HepG2 (cell line): Measurements from ENCODE around the gene NUCB1. TPM values are rescaled to one million over a fixed set of nuclear protein-coding genes. Genes with fewer than 3 reads are reported as not detected.

Source experiments
- KLF6 ChIP-seq: IDR thresholded peaks from 2 replicates; pipeline ENCODE4 v1.8.0; 2016; ENCODE audit warnings: missing biosample characterization, missing genetic modification reagents
- NCOA5 ChIP-seq: sonication (generic); formaldehyde crosslinking; IDR thresholded peaks from 2 replicates; pipeline ENCODE4 v1.4.0; 2020; ENCODE audit warnings: missing genetic modification reagents
- RBFOX2 ChIP-seq: fragments of 200-400 bp; formaldehyde crosslinking; IDR thresholded peaks from 2 replicates; pipeline ENCODE4 v1.6.1; 2017; ENCODE audit warnings: low read depth, mild to moderate bottlenecking, low read length
- SETDB1 ChIP-seq: sonication (generic); formaldehyde crosslinking; IDR thresholded peaks from 2 replicates; pipeline ENCODE4 v1.5.1; 2020; ENCODE audit warnings: missing genetic modification reagents, mild to moderate bottlenecking, borderline replicate concordance
- SOX5 ChIP-seq: IDR thresholded peaks from 2 replicates; pipeline ENCODE4 v1.6.1; 2016; ENCODE audit warnings: borderline replicate concordance
- ZNF256 ChIP-seq: sonication (generic); formaldehyde crosslinking; conservative IDR thresholded peaks from 2 replicates; pipeline ENCODE4 v1.4.0; 2020; ENCODE audit warnings: missing genetic modification reagents
- ZNF724P ChIP-seq: sonication (generic); formaldehyde crosslinking; IDR thresholded peaks from 2 replicates; pipeline ENCODE4 v1.8.0; 2022; ENCODE audit warnings: missing genetic modification reagents, borderline replicate concordance
- ZNF816 ChIP-seq: sonication (generic); formaldehyde crosslinking; IDR thresholded peaks from 2 replicates; pipeline ENCODE4 v1.8.0; 2022; ENCODE audit warnings: missing genetic modification reagents, mild to moderate bottlenecking, borderline replicate concordance
- ZSCAN25 ChIP-seq: sonication (generic); formaldehyde crosslinking; IDR thresholded peaks from 2 replicates; pipeline ENCODE4 v1.8.0; 2022; ENCODE audit warnings: mild to moderate bottlenecking, missing genetic modification reagents
- polyA plus RNA-seq, 8 experiments: library from polyadenylated mRNA; depleted of rRNA in 3 of 8; stranded (reverse) in 7 of 8; unstranded in 1 of 8; fragments of >200 nt; fragmentation: Illumina TruSeq in 4 of 8; extraction: Trizol in 4 of 8; gene quantifications; 2 replicates each; pipeline versions ENCODE4 v1.2.1 to v1.2.3, GENCODE V29; 2011 to 2016; ENCODE audit warnings: low read depth in 4 of 8, missing spikeins in 1 of 8, mixed read lengths in 1 of 8; ENCODE audit not compliant: insufficient read depth in 1 of 8
- total RNA-seq, 5 experiments: library from RNA; depleted of rRNA; stranded (reverse); fragments of >200 nt; fragmentation: Illumina TruSeq; extraction: Trizol; gene quantifications; 2 replicates each; pipeline ENCODE4 v1.2.3, GENCODE V29; 2016; ENCODE audit warnings: low read depth in 1 of 5
- TF ChIP-seq, protein P1 (sequence below): sonication (generic); formaldehyde crosslinking; IDR thresholded peaks from 2 replicates; pipeline ENCODE4 v1.5.1; 2020; ENCODE audit warnings: mild to moderate bottlenecking, missing genetic modification reagents, borderline replicate concordance
- TF ChIP-seq, protein P2 (sequence below): sonication (generic); formaldehyde crosslinking; IDR thresholded peaks from 2 replicates; pipeline ENCODE4 v1.8.0; 2022; ENCODE audit warnings: missing genetic modification reagents, mild to moderate bottlenecking, inconsistent platforms, borderline replicate concordance
- TF ChIP-seq, protein P3 (sequence below): sonication (generic); formaldehyde crosslinking; IDR thresholded peaks from 2 replicates; pipeline ENCODE4 v1.4.0; 2020; ENCODE audit warnings: missing genetic modification reagents, low read depth, mild to moderate bottlenecking, borderline replicate concordance
- TF ChIP-seq, protein P4 (sequence below): sonication (generic); formaldehyde crosslinking; IDR thresholded peaks from 2 replicates; pipeline ENCODE4 v1.9.0; 2022; ENCODE audit warnings: missing genetic modification reagents, mild to moderate bottlenecking, borderline replicate concordance
- TF ChIP-seq, protein P5 (sequence below): sonication (generic); formaldehyde crosslinking; IDR thresholded peaks from 2 replicates; pipeline ENCODE4 v1.5.1; 2020; ENCODE audit warnings: missing genetic modification reagents, mild to moderate bottlenecking, borderline replicate concordance
- TF ChIP-seq, protein P6 (sequence below): IDR thresholded peaks from 2 replicates; pipeline ENCODE4 v1.6.1; 2016; ENCODE audit warnings: missing compliant biosample characterization, missing genetic modification reagents, borderline replicate concordance

NUCB1 gene
- total and polyA plus RNA-seq, 2 of the 13 experiments (the other 11 are each of a cell fraction or from before 2014, with no cell fraction given), result 82.3 to 106 TPM

DNA sequence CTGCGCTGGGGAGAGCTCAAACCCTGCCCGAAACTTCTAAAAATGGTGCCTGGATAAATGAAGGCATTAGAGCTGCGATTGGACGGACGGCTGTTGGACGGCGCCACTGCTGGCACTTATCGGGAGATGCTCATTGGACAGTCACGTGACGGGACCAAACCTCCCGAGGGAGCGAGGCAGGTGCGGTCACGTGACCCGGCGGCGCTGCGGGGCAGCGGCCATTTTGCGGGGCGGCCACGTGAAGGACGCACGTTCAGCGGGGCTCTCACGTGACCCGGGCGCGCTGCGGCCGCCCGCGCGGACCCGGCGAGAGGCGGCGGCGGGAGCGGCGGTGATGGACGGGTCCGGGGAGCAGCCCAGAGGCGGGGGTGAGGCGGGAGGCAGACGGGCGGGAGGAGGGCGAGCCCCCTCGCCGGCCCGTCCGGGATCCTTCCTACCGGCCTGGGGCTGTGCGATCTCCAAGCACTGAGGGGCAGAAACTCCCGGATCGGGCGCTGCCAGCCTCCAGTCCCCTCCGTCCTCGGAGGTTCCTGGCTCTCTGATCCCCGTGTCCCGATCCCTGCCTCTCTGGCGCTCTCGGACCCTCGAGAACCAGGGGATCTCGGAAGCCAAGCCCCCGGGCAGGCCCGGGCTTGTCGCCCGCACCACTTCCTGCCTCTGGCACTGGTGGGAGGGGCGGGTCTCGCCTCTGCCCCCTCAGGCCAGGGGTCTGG is 54.6 kb downstream of the NUCB1 start, which contains the start of gene BAX (continued):
- TF ChIP-seq, protein P1, sequence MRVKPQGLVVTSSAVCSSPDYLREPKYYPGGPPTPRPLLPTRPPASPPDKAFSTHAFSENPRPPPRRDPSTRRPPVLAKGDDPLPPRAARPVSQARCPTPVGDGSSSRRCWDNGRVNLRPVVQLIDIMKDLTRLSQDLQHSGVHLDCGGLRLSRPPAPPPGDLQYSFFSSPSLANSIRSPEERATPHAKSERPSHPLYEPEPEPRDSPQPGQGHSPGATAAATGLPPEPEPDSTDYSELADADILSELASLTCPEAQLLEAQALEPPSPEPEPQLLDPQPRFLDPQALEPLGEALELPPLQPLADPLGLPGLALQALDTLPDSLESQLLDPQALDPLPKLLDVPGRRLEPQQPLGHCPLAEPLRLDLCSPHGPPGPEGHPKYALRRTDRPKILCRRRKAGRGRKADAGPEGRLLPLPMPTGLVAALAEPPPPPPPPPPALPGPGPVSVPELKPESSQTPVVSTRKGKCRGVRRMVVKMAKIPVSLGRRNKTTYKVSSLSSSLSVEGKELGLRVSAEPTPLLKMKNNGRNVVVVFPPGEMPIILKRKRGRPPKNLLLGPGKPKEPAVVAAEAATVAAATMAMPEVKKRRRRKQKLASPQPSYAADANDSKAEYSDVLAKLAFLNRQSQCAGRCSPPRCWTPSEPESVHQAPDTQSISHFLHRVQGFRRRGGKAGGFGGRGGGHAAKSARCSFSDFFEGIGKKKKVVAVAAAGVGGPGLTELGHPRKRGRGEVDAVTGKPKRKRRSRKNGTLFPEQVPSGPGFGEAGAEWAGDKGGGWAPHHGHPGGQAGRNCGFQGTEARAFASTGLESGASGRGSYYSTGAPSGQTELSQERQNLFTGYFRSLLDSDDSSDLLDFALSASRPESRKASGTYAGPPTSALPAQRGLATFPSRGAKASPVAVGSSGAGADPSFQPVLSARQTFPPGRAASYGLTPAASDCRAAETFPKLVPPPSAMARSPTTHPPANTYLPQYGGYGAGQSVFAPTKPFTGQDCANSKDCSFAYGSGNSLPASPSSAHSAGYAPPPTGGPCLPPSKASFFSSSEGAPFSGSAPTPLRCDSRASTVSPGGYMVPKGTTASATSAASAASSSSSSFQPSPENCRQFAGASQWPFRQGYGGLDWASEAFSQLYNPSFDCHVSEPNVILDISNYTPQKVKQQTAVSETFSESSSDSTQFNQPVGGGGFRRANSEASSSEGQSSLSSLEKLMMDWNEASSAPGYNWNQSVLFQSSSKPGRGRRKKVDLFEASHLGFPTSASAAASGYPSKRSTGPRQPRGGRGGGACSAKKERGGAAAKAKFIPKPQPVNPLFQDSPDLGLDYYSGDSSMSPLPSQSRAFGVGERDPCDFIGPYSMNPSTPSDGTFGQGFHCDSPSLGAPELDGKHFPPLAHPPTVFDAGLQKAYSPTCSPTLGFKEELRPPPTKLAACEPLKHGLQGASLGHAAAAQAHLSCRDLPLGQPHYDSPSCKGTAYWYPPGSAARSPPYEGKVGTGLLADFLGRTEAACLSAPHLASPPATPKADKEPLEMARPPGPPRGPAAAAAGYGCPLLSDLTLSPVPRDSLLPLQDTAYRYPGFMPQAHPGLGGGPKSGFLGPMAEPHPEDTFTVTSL (CRISPR knock-in tag), result no peak
- TF ChIP-seq, protein P2, sequence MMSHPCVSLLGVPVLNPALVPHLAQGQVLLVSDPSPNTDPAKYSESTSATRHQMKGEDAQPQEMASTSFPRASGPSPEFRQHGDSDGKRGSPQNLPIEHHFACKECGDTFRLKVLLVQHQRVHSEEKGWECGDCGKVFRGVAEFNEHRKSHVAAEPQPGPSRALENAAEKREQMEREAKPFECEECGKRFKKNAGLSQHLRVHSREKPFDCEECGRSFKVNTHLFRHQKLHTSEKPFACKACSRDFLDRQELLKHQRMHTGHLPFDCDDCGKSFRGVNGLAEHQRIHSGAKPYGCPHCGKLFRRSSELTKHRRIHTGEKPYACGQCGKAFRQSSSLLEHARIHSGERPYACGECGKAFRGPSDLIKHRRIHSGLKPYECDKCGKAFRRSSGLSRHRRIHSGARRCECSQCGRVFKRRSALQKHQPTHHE (CRISPR knock-in tag), result peak; percentile 60; the same call in 1 of the 2 replicates
- TF ChIP-seq ZNF816 (CRISPR knock-in tag) (no peak), ZNF724P (CRISPR knock-in tag) (no peak; the same call in 1 of the 2 replicates), KLF6 (CRISPR knock-in tag) (peak; percentile 64; the same call in 1 of the 2 replicates), SETDB1 (CRISPR knock-in tag) (no peak), RBFOX2 (peak; percentile 99), NCOA5 (no peak), ZSCAN25 (CRISPR knock-in tag) (peak; percentile 70; the same call in 1 of the 2 replicates), ZNF256 (CRISPR knock-in tag) (no peak; the same call in 1 of the 2 replicates), SOX5 (CRISPR knock-in tag) (peak; percentile 46; the same call in 1 of the 2 replicates)
- TF ChIP-seq, protein P3, sequence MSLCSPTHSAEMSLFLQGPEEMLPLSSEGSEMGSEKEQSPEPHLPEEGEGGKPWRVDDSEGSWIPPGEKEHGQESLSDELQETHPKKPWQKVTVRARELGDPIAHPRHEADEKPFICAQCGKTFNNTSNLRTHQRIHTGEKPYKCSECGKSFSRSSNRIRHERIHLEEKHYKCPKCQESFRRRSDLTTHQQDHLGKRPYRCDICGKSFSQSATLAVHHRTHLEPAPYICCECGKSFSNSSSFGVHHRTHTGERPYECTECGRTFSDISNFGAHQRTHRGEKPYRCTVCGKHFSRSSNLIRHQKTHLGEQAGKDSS (CRISPR knock-in tag), result no peak; the same call in 1 of the 2 replicates
- TF ChIP-seq, protein P4, sequence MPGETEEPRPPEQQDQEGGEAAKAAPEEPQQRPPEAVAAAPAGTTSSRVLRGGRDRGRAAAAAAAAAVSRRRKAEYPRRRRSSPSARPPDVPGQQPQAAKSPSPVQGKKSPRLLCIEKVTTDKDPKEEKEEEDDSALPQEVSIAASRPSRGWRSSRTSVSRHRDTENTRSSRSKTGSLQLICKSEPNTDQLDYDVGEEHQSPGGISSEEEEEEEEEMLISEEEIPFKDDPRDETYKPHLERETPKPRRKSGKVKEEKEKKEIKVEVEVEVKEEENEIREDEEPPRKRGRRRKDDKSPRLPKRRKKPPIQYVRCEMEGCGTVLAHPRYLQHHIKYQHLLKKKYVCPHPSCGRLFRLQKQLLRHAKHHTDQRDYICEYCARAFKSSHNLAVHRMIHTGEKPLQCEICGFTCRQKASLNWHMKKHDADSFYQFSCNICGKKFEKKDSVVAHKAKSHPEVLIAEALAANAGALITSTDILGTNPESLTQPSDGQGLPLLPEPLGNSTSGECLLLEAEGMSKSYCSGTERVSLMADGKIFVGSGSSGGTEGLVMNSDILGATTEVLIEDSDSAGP (CRISPR knock-in tag), result peak; percentile 73
- TF ChIP-seq, protein P5, sequence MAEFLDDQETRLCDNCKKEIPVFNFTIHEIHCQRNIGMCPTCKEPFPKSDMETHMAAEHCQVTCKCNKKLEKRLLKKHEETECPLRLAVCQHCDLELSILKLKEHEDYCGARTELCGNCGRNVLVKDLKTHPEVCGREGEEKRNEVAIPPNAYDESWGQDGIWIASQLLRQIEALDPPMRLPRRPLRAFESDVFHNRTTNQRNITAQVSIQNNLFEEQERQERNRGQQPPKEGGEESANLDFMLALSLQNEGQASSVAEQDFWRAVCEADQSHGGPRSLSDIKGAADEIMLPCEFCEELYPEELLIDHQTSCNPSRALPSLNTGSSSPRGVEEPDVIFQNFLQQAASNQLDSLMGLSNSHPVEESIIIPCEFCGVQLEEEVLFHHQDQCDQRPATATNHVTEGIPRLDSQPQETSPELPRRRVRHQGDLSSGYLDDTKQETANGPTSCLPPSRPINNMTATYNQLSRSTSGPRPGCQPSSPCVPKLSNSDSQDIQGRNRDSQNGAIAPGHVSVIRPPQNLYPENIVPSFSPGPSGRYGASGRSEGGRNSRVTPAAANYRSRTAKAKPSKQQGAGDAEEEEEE (CRISPR knock-in tag), result 0 out of 2 replicates have a peak, but pooled peaks have one; percentile 40
- TF ChIP-seq, protein P6, sequence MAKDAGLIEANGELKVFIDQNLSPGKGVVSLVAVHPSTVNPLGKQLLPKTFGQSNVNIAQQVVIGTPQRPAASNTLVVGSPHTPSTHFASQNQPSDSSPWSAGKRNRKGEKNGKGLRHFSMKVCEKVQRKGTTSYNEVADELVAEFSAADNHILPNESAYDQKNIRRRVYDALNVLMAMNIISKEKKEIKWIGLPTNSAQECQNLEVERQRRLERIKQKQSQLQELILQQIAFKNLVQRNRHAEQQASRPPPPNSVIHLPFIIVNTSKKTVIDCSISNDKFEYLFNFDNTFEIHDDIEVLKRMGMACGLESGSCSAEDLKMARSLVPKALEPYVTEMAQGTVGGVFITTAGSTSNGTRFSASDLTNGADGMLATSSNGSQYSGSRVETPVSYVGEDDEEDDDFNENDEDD (CRISPR knock-in tag), result peak; percentile 72; the same call in 1 of the 2 replicates
